Activated CD8-positive, alpha-beta memory T cell treated with anti-CD3 and anti-CD28 coated beads, Interleukin-2, amount 50 U/mL, for 4 hours (primary cell): Measurements from ENCODE around the gene HOXB3.

ENCODE experiments used
- DNase-seq: peaks from one replicate; pipeline ENCODE4 v3.0.0-alpha.2; 2020

The HOXB3 gene

GRCh38 chr17:48612456-48612853, 22.4 kb upstream of the HOXB3 start:
- no peak for DNase-seq

DNA sequence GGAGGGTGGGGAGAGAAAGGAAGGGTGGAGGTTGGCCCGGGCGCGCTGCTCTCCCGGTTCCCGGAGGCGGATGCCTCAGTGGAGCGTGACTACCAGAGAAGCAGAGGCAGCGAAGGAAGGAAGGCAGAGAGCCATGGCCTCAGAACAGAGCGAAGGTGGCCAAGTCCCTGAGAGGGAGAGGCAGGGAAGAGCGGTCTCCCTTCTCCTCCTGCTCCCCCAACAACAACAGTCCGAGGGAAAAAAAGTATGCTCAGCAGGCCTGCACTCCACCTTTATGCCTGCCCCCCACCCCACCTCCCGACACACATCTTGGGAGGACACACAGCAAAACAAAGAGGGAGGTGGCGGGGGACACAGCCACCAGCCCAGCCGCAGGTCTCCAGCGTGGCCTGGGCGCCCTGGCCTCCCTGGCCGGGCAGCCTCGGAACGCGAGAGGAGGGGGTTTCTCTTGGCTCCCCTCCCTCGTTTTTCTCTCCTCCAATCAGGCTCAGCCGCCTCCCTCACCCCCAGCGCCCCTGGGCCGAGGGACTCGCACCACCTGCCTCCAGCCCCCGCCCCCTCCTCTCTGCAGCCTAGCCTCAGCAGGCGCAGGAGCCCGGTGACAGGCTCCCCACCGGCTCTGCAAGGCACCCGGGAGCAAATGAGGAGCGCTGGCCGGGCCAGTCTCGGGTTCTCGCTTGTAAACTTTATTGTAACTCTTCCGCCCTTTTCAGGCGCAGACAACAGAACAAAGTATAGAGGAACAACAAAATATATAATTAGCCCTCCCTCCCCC, 21.8 kb upstream of the HOXB3 start:
- DNase-seq = no peak

DNA sequence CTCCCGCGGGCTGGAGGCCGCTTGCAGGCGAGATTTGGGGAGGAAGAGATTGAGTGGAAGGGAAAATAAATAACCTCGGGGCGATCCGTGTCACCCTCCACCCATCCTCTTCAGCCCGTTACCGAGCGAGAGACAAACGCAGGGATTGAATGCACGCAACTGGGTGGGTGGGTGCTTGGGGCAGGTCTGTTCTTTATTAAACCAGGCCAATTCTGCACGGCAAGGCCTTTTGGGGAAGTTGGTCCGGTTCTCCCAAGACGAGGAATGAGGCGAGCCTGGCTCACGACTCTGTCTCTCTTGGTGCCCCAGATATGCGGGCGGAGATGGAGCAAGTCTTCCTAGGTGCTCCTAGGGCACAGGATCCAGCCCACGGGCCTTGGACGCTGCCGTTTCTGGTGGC, 21.2 kb upstream of the HOXB3 start:
- DNase-seq = no peak

DNA sequence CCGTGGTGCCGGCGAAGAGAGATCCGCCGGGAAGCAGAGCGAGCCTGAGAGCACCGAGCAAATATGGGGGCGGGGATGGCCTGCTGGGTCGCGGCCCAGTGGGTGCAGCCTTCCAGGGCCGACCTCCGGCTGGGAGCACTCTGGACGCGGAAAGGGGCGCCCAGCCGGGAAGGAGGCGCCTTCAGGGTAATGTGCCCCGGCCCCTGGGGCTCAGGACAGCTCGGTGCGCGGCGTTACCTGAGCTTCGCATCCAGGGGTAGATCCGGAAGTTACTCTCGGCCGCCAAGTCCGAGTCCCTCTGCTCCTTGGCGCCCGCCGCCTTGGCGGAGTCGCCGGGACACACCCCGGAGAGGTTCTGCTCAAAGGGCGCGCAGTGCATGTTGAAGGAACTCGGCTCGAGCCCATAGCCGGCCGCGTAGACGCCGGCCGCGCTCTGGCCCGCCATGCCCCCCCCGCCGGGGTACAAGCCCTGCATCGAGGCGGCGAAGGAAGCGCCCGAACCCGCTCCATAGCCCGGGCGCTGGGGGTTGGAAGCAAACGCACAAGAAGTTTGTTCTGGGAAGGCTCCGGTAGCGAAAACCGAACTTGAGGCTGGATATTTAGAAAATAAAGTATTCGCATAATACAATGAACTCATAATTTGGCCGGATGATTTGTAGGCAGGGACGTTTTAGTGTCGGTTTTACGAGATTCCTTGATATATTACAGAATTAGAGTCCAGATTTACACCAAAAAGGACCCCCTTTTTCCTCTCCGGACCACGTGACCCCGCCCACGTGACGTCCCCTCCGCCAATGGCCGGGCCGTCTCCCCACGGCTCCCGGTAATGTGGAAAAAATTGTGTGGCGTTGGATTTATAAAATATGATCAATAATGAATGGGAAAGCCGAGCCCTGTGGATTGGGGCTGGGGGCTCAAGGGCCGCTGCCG, 20.5 kb upstream of the HOXB3 start, which contains the start of gene HOXB7:
TSS of gene HOXB7 (minus strand) at position 736 of the 930 bp plus-strand sequence. CDS start at position 637, 99 bp downstream.
- DNase-seq = peak; percentile 68

- DNase-seq = no peak
Measured at GRCh38 chr17:48609759-48610281, 19.8 kb upstream of the HOXB3 start.

DNA sequence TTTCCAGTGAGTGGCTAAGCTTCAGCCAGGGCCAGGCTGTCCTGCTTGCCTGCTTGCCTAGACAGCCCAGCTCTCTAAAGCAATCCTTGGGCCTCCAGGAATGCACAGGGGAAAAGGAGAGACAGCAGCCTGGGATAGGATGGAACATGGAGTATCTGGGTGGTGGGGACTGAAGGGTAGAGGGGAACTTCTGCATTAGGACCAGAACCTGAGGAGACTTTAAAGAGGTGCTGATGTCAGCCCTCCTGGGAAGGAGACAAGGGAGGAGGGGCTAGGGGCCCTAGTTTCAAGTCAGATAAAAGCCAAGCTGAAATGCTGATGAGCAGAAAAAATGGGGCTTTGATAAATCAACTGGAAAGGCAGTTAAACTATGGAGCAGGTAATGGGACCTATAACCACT, 19.0 kb upstream of the HOXB3 start:
- no peak for DNase-seq

DNA sequence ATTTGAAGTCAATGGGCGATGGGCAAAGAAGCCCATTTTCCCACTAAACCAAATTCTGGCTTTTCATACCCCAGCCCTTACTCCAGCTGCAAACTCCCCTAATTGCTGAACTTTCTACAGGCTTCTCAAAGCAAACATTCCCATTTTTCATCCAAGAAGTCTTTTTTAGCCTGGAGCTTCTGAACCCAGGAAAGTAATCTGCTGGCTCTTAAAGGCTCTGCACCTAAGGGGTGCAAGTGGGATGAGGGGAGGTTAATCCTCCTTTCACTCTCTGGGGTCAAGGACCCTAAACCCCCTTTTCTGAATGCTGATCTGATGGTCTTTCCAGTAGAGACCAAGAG, 18.4 kb upstream of the HOXB3 start:
- DNase-seq = no peak

- no peak for DNase-seq
Measured at GRCh38 chr17:48606892-48607614, 17.0 kb upstream of the HOXB3 start.

DNA sequence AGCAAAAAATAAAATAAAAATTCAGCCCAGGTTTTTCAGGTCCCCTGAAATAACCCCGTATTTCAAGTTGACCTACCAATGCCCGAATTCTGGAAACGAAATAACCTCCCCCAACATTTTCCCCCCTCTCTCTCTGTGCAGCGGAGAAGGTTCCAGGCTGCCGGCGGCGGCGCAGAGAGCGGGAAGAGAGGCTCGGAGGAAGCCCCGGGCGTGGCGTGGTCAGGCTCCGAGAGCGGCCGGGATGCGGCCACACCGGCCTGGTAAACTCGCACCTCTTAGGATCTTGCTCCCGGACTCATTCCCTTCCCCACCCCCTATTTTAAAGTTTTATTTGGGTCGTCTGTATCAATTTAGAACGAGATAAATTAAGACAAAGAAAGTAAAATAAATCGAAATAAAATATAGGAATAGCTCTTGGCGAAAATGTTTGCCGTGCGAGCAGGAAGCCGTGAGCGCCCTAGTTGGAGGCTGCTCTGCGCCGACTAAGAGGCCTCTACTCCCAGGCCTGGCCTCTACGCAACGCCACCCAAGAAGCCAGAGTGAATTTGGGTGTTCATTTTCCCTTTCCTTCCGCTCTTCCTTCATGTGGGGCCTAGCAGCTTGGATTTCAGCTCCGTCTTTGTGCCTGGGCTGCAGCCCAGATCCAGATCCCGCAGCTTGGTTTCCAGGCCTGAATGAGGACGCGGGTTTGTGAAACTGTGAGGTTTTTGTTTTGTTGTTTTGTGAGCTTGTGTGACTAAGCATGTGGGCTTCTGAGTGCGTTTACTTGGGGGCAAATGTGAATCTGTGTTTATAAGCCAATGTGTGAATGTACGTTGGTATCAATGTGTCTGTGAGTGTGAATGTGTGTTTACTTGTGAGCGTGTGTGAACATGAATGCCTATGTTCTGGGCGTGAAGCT, 16.2 kb upstream of the HOXB3 start:
- no peak for DNase-seq

GRCh38 chr17:48605409-48605919, 15.4 kb upstream of the HOXB3 start:
- DNase-seq = no peak

- DNase-seq = no peak
Measured at GRCh38 chr17:48604770-48605329, 14.8 kb upstream of the HOXB3 start, which contains the start of gene HOXB6. Gene HOXB6, minus strand, starts transcription at chr17:48604986. Its CDS starts 6,836 bp downstream, at chr17:48598150.

DNA sequence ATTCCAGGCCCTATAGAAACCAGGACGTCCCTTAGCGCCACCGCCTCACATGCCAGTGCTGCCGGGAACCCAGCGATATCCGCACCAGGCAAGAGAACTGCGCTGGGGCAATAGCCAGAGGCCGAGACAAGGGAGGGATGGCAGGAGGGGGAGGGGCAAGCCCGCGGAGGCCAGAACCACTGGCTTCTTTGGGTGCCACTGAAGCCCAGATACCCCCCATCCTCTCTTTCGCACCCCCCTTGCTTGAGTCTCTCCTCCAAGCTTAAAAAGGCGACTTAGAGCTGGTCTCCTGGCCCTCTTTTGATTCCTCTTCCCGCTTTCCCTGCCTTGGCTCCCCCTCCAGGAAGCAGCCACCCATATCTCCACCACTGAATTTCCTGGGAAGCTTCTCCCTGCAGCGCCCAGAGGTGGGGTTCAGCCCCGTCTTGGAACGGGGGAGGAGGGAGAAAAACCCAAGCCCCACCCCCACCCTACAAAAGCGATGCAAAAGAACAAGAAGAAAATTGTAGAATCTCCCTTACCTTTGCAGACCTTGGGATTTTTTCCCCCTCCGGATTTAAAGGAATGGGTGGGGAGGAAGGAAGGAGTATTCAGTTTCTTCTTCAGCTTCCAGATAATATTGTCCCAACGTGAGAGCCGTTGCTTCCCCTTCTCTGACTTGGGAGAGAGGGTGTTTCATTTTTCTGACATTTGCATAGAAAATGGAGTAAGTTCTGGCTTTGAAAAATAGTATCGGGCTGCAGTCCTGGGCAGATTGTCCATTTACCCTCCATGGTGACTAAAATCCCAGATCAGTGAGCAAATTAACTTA, 14.1 kb upstream of the HOXB3 start:
- DNase-seq = no peak

GRCh38 chr17:48601539-48602425, 11.7 kb upstream of the HOXB3 start:
- DNase-seq = no peak

DNA sequence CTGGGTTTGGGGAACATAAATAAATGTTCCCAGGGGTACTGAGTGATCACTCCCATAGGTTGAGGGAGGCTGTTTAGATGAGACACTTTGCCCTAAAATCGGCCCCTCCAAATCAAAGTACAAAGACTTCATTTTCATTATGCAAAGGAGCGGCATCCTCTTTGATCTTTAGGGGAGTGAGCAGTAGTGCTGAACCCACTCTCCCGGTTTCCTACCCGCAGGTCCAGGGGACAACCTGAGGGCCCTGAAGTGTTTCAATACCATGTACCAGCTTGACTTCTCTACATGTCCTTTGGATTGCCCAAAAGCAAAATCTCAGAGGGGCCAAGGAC, 11.1 kb upstream of the HOXB3 start:
- DNase-seq = no peak

DNA sequence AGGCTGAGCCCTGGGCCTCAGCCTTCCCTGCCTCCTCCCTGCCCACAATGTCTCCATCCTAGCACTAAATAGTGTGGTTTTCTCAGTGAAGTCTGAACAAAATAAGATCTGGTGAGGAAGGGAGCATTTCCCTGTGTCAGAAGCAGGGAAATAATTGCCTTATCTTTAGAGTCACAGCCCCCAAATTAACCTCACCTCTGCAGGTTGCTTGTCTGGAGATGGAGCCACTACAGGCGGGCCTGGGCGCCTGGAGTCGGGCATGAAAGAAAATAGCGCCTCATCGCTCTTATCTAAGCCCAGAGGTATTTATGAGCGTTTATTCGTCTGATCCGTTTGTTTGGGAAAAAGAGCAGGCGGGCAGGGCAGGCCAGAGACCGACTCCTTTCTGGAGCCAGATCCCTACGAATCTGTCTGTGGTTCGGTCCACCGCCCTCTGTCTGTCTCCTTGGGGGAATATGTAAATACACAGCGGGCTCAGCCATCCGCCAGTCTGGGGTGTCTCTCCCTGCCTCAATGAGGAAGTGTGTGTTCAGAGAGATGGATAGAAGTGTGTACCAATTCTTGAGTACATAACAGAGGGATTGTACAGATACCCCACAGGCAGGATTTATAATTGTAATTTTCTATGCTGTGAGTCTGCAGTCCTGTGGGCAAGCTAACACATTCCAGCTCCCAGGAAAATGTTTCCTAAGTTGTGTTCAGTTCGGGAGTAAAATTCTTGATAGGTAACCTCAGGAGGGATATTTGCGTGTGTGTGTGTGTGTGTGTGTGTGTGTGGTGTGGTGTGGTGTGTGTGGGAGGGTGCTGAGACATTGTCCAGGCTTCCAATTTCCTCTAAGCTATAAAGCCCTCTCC, 10.4 kb upstream of the HOXB3 start:
- no peak for DNase-seq

DNA sequence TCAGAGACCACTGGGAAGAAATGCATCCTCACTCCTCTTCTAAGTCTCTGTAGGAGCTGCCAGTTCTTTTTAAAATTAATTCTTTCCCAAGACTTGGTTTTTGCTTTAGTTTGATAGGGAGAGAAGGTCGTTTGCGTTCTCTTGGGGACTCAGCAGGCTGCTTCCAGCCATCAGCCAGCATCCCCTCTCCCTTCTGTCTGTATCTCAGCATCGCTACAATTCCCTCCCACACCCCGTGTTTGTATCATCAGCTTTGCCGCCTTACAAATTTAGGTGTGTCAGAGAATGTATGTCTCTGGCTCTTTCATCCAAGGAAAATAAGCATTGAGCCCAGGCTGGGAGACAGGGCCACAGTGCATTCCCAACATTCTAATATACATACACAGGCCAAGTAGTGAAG, 9.3 kb upstream of the HOXB3 start:
- DNase-seq = no peak

- DNase-seq = no peak
Measured at GRCh38 chr17:48598736-48599135, 8.7 kb upstream of the HOXB3 start.
